ENCODE measurements around the gene REPS1.
"Not testable (repeated sequence)": the region's sequence is repeated elsewhere in the genome, so short reads cannot be mapped to it uniquely, and the experiment has no call there.

Gene REPS1

DNA sequence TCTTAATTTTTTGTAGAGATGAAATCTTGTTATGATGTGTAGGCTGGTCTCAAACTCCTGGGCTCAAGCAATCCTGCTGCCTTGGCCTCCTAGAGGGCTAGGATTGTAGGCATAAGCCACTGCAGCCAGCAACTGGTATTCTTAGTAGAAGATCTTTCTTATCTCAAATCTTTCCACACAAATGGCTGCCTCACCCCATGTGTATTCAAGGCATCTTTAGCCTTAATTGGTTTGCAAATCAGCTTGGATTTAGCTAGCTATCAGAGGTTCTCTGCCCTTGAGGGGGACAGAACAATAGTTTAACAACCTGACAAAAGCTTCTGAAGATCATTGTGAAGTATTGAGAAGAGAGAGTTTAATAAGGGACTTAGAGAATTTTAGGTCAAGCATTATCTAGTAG, 22.6 kb upstream of the REPS1 start:
- in situ Hi-C loops (cut with HindIII; ENCODE audit: low pct_ligation_motif_present, low pct_unique_long_range_greater_than_20kb, low sequenced_read_pairs): no loop called here
- DNase-seq: no peak

DNA sequence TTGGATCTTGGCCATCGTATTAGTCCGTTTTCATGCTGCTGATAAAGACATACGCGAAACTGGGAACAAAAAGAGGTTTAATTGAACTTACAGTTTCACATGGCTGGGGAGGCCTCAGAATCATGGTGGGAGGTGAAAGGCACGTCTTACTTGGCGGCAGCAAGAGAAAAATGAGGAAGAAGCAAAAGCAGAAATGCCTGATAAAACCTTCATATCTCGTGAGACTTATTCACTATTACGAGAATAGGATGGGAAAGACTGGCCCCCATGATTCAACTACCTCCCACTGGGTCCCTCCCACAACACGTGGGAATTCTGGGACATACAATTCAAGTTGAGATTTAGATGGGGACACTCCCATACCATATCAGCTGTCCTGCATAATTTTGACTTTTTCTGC, 20.1 kb upstream of the REPS1 start:
- in situ Hi-C loops (cut with HindIII; ENCODE audit: low pct_ligation_motif_present, low pct_unique_long_range_greater_than_20kb, low sequenced_read_pairs): no loop called here

DNA sequence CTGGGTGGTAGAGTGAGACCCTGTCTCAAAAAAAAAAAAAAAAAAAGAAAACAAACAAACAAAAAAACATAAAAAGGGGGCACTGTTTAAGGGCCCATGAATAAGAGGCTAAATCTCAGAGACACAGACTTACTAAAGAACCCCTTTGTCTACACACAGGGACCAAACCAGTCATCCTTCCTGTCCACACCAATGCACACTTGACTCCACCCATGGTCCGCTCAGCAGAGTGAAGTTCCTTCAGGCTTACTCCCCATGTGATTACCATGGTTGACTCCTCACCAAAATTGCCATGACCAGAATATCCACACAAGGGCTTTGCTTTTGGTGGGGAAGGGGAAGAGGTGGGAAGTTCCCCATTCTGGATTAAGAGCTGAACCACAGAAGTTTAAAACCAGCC, 19.4 kb upstream of the REPS1 start:
- no peak for DNase-seq
- in situ Hi-C loops (cut with HindIII; ENCODE audit: low pct_ligation_motif_present, low pct_unique_long_range_greater_than_20kb, low sequenced_read_pairs): no loop called here

More for the DNA sequence above, 20.1 kb upstream of the REPS1 start:
- no peak for DNase-seq

DNA sequence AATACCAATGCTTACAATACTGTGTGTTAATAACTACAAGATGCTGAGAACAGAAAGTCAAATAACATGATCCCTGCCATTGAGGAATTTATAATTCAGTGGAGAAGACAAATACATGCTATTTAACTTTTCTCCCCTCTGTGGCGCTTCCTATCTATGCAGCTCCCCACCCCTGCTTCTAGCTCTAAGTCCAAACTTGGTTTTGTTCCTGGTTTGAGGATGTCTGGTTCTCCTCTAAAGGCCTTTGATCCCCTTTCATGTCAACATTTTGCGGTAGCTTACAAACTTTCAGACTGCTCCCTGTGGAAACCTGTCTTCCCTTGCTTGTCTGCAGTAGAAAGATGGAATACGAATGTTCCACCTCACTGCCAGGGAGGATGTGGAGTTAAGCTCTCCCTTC, 18.4 kb upstream of the REPS1 start:
- in situ Hi-C loops (cut with HindIII; ENCODE audit: low pct_ligation_motif_present, low pct_unique_long_range_greater_than_20kb, low sequenced_read_pairs): no loop called here
- DNase-seq: no peak

DNA sequence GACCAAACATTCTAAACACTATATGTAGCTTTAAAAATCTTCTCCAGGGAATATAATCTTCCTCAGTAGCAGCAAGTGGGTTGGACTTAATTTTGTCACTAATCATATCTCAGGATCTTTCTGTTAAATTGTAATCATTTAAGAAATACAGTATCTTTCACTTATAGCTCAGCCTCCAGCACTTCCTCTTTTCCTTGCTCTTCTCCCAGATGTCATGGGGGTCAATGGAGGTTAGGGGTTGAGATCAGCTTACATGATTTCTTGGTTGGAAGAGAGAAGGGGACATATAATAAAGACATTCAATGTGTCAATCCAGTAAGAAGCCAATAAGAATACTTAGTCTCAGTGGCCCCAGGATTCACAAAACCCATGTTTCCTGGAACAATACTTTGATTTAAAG, 15.7 kb upstream of the REPS1 start:
- DNase-seq: no peak
- in situ Hi-C loops (cut with HindIII; ENCODE audit: low pct_ligation_motif_present, low pct_unique_long_range_greater_than_20kb, low sequenced_read_pairs): no loop called here

DNA sequence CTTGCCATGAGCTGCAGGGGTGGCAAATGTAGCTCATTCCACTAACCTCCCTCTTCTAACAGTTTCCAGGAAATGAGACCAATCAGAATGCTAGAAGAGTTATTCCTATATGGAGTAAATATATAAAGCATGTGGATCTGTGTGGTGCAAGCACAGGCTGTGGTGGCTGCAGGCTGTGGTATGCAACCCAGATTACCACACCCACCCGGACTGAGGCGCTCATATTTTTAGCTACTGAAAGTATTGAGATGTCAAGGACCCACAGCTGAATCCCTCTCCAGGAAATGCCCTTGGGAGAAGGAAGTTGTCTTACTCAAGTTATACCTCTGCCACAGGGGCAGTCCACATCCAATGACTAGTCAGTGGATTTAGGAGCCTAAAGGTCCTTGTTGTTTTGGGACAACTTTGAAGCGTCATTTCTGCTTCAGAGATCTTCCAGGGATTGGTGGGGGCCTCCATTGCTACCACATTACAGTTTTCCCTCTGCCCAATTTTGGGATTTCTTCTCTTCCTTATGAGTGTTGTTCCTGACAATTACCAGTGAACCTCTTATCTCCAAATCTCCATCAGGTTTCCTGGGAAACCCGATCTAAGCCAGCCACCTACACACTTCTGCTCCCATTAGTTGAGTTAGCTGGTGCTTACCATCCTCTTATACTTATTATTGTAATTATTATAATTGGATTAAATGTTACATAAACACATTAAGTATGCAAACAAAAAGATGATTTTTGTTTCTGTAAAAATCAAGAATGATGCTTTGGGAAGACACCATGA, 12.1 kb upstream of the REPS1 start:
- DNase-seq: no peak
- in situ Hi-C loops (cut with HindIII; ENCODE audit: low pct_ligation_motif_present, low pct_unique_long_range_greater_than_20kb, low sequenced_read_pairs): no loop called here

DNA sequence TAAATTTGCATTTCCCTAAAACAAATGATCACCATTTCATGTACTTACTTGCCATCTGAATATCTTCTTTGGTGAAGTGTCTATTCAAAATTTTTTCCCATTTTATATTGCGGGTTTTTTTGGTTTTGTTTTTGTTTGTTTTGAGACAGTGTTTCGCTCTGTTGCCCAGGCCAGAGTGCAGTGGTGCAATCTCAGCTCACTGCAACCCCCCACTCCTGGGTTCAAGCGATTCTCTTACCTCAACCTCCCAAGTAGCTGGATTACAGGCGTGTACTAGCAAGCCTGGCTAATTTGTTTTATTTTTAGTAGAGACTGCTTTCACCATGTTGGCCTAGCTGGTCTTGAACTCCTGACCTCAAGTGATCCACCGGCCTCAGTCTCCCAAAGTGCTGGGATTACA, 9.1 kb upstream of the REPS1 start:
- in situ Hi-C loops (cut with HindIII; ENCODE audit: low pct_ligation_motif_present, low pct_unique_long_range_greater_than_20kb, low sequenced_read_pairs): no loop called here
- no peak for DNase-seq

DNA sequence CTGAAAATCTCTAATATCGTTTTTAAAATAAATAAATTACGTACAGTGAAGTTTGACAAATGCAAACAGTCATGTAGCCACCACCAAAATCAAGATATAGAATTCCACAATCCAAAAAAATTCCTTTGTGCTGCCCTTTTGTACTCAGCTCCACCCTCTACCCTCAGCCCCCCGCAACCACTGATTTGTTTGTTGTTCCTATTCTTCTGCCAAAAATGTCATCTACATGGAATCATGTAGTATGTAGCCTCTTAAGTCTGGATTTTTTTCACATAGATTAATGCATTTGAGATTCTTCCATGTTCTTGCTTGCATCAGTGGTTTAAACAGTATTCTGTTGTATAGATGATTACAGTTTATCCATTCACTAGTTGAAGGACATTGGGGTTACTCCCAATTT, 8.5 kb upstream of the REPS1 start:
- no peak for DNase-seq
- in situ Hi-C loops (cut with HindIII; ENCODE audit: low pct_ligation_motif_present, low pct_unique_long_range_greater_than_20kb, low sequenced_read_pairs): no loop called here

DNA sequence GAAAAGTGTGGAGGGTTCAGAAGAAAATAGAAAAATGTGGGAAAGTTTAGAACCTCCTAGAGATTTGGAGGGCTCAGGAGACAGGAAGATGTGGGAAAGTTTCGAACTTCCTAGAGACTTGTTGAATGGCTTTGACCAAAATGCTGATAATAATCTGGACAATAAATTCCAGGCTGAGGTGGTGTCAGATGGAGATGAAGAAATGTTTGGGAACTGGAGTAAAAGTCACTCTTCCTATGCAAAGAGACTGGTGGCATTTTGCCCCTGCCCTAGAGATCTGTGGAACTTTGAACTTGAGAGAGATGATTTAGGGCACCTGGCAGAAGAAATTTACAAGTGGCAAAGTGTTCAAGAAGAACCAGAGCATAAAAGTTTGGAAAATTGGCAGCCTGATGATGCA, 5.4 kb upstream of the REPS1 start:
- DNase-seq; in situ Hi-C loops (cut with HindIII; ENCODE audit: low pct_ligation_motif_present, low pct_unique_long_range_greater_than_20kb, low sequenced_read_pairs): not testable (repeated sequence)

DNA sequence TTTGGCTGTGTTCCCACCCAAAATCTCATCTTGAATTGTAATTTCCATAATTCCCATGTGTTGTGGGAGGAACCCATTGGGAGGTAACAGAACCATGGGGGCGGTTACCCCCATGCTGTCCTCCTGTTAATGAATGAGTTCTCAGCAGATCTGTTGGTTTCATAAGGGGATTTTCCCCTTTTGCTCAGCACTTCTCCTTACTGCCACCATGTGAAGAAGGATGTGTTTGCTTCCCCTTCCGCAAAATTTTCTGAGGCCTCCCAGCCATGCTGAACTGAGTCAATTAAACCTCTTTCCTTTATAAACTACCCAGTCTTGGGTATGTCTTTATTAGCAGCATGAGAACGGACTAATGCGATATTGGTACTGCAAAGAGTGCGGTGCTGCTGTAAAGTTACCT, 4.9 kb upstream of the REPS1 start:
- in situ Hi-C loops (cut with HindIII; ENCODE audit: low pct_ligation_motif_present, low pct_unique_long_range_greater_than_20kb, low sequenced_read_pairs); DNase-seq: not testable (repeated sequence)

DNA sequence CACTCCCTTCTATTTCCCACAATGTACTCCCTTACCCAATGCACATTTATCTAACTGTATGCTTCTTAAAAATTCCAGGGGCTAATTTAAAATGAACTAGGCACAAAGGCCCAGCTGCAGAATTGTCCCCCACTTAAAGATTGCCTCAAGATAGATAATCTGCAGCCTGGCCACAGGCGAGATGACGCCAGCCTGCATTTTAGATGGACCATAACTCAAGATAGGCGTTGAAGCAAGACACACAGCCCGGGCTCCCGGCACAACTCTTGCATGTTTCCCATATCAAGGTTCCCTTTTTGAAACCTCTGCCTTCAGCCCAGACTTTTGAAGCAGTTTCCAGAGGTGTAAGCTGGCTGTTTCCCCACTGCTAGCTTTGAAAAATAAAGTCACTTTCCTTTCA, 3.2 kb upstream of the REPS1 start:
- DNase-seq: no peak
- in situ Hi-C loops (cut with HindIII; ENCODE audit: low pct_ligation_motif_present, low pct_unique_long_range_greater_than_20kb, low sequenced_read_pairs): no loop called here

DNA sequence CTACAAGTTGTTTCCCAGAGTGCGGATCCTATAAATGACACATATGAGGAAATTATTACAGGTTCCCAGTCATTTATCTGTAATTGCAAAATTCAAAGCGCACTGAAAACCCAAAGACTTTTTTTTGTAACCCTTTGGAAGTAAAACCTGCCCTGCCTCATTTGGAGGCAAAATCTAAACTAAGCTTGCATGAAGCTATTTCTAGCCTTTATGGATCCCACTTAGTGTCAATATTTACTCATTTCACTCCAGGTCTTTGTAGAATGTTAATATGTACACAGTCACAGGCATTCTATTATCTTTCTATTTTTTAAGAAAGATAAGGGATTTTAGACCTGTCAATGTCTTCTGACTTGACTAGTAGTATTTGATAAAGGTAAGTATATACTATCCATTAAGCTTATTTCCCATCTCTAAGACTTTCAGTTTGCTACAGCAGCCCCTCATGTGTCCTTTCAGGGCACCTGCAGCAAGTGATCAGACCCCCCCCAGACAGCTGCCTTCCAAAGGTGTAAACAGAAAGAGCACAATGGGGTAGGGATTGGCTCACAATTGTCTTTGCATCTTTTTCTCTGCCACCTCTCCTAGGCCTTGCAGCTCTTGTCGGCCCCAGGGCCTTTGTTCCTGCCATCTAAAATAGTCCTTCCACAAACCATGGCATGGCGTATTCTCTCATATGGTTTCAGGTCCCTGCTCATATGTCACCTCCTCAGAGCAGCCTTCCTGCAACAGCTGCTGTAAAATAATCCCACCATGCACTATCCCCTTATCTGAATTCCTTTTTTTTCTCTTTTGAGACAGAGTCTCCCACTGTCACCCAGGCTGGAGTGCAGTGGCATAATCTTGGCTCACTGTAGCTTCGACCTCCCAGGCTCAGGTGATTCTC, 1.3 kb upstream of the REPS1 start:
- no peak for DNase-seq

DNA sequence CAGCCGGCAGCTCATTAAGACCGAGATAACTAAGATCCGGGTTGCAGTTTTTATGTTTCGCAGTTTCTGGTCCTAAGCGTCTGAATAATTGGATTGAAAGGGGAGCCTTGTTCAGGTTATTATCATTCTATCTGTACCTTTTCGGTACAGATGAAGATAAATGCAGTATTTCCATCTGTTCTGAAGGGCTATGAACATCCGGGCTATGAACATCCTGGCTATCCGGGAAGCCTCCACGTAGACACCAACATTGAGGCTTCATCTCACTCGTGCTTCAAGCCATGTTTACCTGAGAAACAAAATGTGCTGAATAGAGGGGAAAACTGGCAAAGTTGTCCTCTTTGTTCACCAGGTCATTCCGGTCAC, 399 bp upstream of the REPS1 start:
- no peak for DNase-seq
- in situ Hi-C loops (cut with HindIII; ENCODE audit: low pct_ligation_motif_present, low pct_unique_long_range_greater_than_20kb, low sequenced_read_pairs): no loop called here

More for the DNA sequence above, 1.3 kb upstream of the REPS1 start:
- in situ Hi-C loops (cut with HindIII; ENCODE audit: low pct_ligation_motif_present, low pct_unique_long_range_greater_than_20kb, low sequenced_read_pairs): no loop called here

DNA sequence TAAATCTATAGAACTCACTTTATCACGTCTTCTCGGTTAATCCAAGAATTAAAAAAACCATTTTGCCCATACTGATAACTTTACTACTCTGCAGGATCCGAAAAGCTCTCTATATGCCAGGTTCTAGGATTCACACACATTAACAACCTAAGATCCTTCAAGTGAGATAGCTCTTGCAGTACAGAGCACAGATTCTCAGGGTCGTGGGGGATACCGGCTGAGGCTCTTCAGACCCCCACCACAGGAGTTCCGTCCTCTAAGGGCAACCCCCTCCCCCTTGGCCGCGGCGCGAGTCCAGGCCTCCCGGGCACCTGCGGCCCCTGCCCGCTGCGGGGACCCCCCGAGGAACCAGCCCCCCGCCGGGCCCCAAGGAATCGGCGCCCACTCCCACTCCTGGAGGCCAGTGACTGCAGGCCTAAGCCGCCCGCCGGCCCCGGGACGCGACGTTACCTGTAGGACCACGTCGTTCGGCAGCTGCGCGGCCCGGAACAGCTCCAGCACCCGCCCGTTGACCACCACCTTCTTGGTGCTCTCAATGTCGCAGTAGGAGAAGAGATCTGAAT, 892 bp downstream of the REPS1 start:
- in situ Hi-C loops (cut with HindIII; ENCODE audit: low pct_ligation_motif_present, low pct_unique_long_range_greater_than_20kb, low sequenced_read_pairs): no loop called here
- no peak for DNase-seq

DNA sequence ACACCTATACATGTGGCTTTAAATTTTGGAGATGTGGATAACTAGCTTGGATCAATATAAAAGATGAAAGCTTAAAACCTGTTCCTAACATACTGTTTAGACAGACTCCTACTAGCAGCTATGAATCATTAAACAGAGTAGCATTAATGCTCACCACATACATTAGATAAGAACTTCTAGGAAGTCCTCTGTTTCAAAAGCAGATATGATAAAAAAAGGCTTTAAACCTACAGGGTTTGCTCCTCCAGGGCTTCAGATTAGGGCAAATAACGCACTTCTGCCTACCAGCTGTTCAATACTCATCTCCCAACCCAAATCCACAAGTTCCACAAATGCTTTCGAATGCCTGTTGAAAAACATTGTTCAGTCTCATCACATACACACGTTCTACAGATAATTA, 1.5 kb downstream of the REPS1 start:
- in situ Hi-C loops (cut with HindIII; ENCODE audit: low pct_ligation_motif_present, low pct_unique_long_range_greater_than_20kb, low sequenced_read_pairs): no loop called here
- no peak for DNase-seq

DNA sequence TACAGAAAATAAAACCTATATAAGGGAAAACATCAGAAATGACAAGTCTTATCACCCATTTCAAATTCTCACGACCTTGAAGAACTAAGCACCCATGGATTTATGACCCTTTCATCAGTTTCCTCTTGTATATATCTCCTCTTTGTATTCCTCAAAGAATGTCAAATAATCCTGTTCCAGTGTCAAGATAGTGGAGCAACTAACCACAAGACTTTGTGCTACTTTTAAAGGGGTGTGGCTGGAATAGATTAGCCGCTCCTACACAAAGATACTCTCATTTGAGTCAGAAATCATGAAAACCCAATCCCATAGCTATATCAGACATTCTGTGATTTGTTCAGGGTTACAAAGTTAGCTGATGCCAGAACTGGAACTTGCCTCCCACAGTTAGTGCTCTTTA, 6.6 kb downstream of the REPS1 start:
- no peak for DNase-seq
- in situ Hi-C loops (cut with HindIII; ENCODE audit: low pct_ligation_motif_present, low pct_unique_long_range_greater_than_20kb, low sequenced_read_pairs): no loop called here

DNA sequence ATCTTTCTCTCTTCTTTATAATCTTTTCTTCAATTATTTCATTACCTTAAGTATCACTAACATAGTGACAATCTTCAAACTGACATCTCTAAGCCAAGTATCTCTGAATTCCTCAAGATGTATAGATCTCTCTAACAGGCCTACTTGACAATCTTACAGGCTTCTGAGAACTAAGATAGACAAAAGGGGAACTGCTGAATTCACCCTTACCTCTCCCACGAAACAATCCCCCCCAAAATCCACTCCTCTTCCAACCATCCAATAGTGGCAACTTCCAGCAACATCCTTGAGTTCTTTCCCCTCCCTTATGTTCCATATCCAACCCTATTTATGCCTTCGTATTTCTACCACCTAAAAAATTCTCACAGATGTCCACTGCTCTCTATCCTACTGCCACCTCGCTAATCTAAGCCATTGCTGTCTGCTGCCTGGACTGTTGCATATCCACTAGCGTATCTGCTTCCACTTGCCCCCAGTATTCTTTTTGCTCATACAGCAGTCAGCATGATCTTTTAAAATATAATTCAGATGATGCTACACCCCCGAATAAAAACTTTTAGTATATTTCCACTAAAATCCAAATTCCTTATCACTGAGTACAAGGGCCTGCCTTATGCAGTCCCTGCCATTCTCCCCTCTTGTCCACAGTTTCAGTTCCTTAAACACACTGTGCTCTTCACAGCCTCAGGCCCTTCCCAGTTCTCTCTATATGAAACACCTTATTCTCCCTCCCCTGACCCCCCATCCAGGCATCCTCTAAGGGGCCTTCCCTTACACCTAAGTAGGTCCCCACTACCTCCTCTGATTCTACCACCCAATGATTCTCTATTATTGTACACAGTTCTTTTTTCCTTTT, 8.0 kb downstream of the REPS1 start:
- no peak for DNase-seq
- in situ Hi-C loops (cut with HindIII; ENCODE audit: low pct_ligation_motif_present, low pct_unique_long_range_greater_than_20kb, low sequenced_read_pairs): no loop called here

DNA sequence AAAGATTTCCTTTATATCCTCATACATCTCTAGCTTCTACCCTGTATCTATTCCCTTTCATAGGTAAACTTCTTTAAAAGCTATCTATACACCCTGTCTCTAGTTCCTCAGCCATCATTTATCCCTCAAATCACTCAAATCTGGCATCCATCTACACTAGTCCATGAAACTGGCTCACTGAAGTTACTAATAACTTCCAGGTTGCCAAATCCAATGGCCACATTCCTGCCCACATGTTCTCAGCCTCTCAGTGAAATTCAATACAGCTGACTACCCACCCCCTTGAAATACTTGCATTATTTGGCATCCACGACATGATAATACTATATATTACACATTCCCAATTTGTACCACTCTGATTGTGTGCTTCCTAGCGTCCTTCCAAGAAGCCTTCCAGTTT, 8.7 kb downstream of the REPS1 start:
- in situ Hi-C loops (cut with HindIII; ENCODE audit: low pct_ligation_motif_present, low pct_unique_long_range_greater_than_20kb, low sequenced_read_pairs): no loop called here
- no peak for DNase-seq

DNA sequence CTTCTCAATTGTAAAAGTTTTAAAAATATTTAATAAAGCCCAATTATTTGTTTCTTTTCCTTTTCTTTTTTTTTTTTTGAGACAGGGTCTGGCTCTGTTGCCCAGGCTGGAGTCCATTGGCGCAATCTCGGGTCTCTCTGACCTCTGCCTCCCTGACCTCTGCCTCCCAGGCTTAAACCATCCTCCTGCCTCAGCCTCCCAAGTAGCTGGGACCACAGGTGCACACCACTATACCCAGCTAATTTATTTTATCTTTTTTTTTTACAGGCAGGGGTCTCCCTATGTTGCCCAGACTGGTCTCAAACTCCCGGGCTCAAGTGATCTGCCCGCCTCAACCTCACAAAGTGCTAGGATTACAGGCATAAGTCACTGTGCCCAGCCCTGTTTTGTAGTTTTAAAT, 9.8 kb downstream of the REPS1 start:
- no peak for DNase-seq
- in situ Hi-C loops (cut with HindIII; ENCODE audit: low pct_ligation_motif_present, low pct_unique_long_range_greater_than_20kb, low sequenced_read_pairs): no loop called here

Measured in ACHN (cell line).